Panc1 (cell line): ENCODE results near the gene MDM1.

Source experiments
- CTCF ChIP-seq: fragments of 450-650 bp; IDR thresholded peaks from 2 replicates; pipeline ENCODE4 v1.5.1; 2017; ENCODE audit warnings: mild to moderate bottlenecking
- POLR2AphosphoS5 ChIP-seq: IDR thresholded peaks from 2 replicates; pipeline ENCODE4 v1.6.1; 2012; ENCODE audit warnings: mild to moderate bottlenecking, low read depth, low read length, moderate library complexity
- REST ChIP-seq, 2 experiments: IDR thresholded peaks; 2 replicates each; pipeline ENCODE4 v1.6.1; 2011 to 2012; ENCODE audit warnings: low read depth in 2 of 2, control low read depth in 1 of 2, low read length in 1 of 2, mild to moderate bottlenecking in 1 of 2, moderate library complexity in 1 of 2; ENCODE audit not compliant: insufficient read depth in 1 of 2
- SIN3A ChIP-seq: IDR thresholded peaks from 2 replicates; pipeline ENCODE4 v1.6.1; 2012; ENCODE audit warnings: low read depth, mild to moderate bottlenecking, low read length, moderate library complexity, borderline replicate concordance; ENCODE audit not compliant: insufficient read depth
- TCF7L2 ChIP-seq: IDR thresholded peaks from 2 replicates; pipeline ENCODE4 v1.6.1; 2011; ENCODE audit warnings: mild to moderate bottlenecking, low read depth, low read length, inconsistent platforms

- TF ChIP-seq TCF7L2 (no peak), POLR2AphosphoS5 (no peak), CTCF (no peak), REST (IDR thresholded peaks at IDR 0.05; ENCODE audit: insufficient read depth in 1 of 2, low read depth in 2 of 2, low read length in 1 of 2) (no peak), SIN3A (no peak)
Measured at GRCh38 chr12:68370006-68370590, 37.9 kb upstream of the MDM1 start.
